Memory B cell (primary cell): Measurements from ENCODE around the gene PANK4.

ENCODE experiments used
- ATAC-seq: fragments of 150-1000 bp; cut with Tn5 transposase; 2 replicates; pipeline ENCODE4 v1.10.0; 2021; ENCODE audit warnings: low read depth, mild to moderate bottlenecking, moderate library complexity
- DNase-seq, 2 donors: peaks; one replicate each; pipeline ENCODE4 v3.0.0; 2022; ENCODE audit warnings: low spot score in 2 of 2
- H3K27ac Mint-ChIP-seq: one replicate; pipeline ENCODE4 v1.8.0; 2022; ENCODE audit warnings: mild to moderate bottlenecking, moderate library complexity, mixed read lengths
- H3K27me3 Mint-ChIP-seq: one replicate; pipeline ENCODE4 v1.8.0; 2022; ENCODE audit warnings: mixed read lengths
- H3K36me3 Mint-ChIP-seq: one replicate; pipeline ENCODE4 v1.8.0; 2022; ENCODE audit warnings: mild to moderate bottlenecking, mixed read lengths
- H3K4me1 Mint-ChIP-seq: one replicate; pipeline ENCODE4 v1.8.0; 2022; ENCODE audit warnings: mixed read lengths
- H3K4me3 Mint-ChIP-seq: one replicate; pipeline ENCODE4 v1.8.0; 2022; ENCODE audit warnings: mild to moderate bottlenecking, moderate library complexity, mixed read lengths
- H3K9me3 Mint-ChIP-seq: one replicate; pipeline ENCODE4 v1.8.0; 2022; ENCODE audit warnings: mixed read lengths

The PANK4 gene

GRCh38 chr1:2534687-2535441 is 8.5 kb upstream of the PANK4 start:
- Mint-ChIP-seq H3K4me3 (no peak overlapping the region), H3K36me3 (no peaks in the 10 kb centered on the region), H3K9me3 (no peaks in the 10 kb centered on the region), H3K4me1 (peaks cover 3% of the 10 kb centered on the region), H3K27me3 (peaks cover 11% of the 10 kb centered on the region), H3K27ac (no peak overlapping the region)
- ATAC-seq (no peak), DNase-seq (no peak)

GRCh38 chr1:2534315-2534686 is 7.9 kb upstream of the PANK4 start:
- Mint-ChIP-seq H3K4me3 (no peak overlapping the region), H3K27ac (no peak overlapping the region)
- no peak for ATAC-seq

GRCh38 chr1:2533365-2533764 is 7.0 kb upstream of the PANK4 start:
- H3K27ac Mint-ChIP-seq = no peak overlapping the region
- no peak overlapping the region for H3K4me3 Mint-ChIP-seq
- no peak for ATAC-seq
- H3K4me1 Mint-ChIP-seq = peaks cover 5% of the 10 kb centered on the region
- H3K36me3 Mint-ChIP-seq = no peaks in the 10 kb centered on the region
- peaks cover 13% of the 10 kb centered on the region for H3K27me3 Mint-ChIP-seq
- DNase-seq = no peak
- H3K9me3 Mint-ChIP-seq = no peaks in the 10 kb centered on the region

More at GRCh38 chr1:2534315-2534686, 7.9 kb upstream of the PANK4 start:
- Mint-ChIP-seq H3K27me3 (peaks cover 11% of the 10 kb centered on the region), H3K36me3 (no peaks in the 10 kb centered on the region), H3K9me3 (no peaks in the 10 kb centered on the region), H3K4me1 (peaks cover 3% of the 10 kb centered on the region)
- no peak for DNase-seq

- Mint-ChIP-seq H3K4me1 (peaks cover 5% of the 10 kb centered on the region), H3K4me3 (no peak overlapping the region), H3K27ac (no peak overlapping the region), H3K27me3 (peaks cover 13% of the 10 kb centered on the region), H3K9me3 (no peaks in the 10 kb centered on the region), H3K36me3 (no peaks in the 10 kb centered on the region)
- ATAC-seq (no peak), DNase-seq (no peak)
Observed at GRCh38 chr1:2532485-2533160, 6.2 kb upstream of the PANK4 start.

- Mint-ChIP-seq H3K27ac (no peak overlapping the region), H3K27me3 (peaks cover 10% of the 10 kb centered on the region), H3K36me3 (no peaks in the 10 kb centered on the region), H3K4me3 (peak overlapping the region; percentile 38), H3K9me3 (no peaks in the 10 kb centered on the region), H3K4me1 (peaks cover 5% of the 10 kb centered on the region)
- DNase-seq (no peak), ATAC-seq (no peak)
Observed at GRCh38 chr1:2530513-2531361, 4.3 kb upstream of the PANK4 start.

GRCh38 chr1:2529784-2530512 is 3.6 kb upstream of the PANK4 start, which contains the start of gene HES5:
Gene HES5, minus strand, starts transcription at chr1:2530263. Its CDS starts 99 bp downstream, at chr1:2530164.
- Mint-ChIP-seq H3K4me1 (peaks cover 12% of the 10 kb centered on the region), H3K4me3 (peak within 1 kb of the TSS; percentile 82), H3K27me3 (peaks cover 10% of the 10 kb centered on the region), H3K9me3 (no peaks in the 10 kb centered on the region), H3K27ac (no peak within 1 kb of the TSS), H3K36me3 (no peaks in the 10 kb centered on the region)
- DNase-seq (no peak), ATAC-seq (no peak)

- Mint-ChIP-seq H3K27ac (no peak overlapping the region), H3K4me3 (peak overlapping the region; percentile 82), H3K36me3 (no peaks in the 10 kb centered on the region), H3K27me3 (peaks cover 10% of the 10 kb centered on the region), H3K4me1 (peaks cover 19% of the 10 kb centered on the region), H3K9me3 (no peaks in the 10 kb centered on the region)
- DNase-seq = peak; percentile 52 to 53
- ATAC-seq = peak; percentile 29
Observed at GRCh38 chr1:2528966-2529783, 2.8 kb upstream of the PANK4 start.

GRCh38 chr1:2528611-2528965 is 2.2 kb upstream of the PANK4 start:
- Mint-ChIP-seq H3K4me1 (peaks cover 23% of the 10 kb centered on the region), H3K27me3 (peaks cover 10% of the 10 kb centered on the region), H3K36me3 (no peaks in the 10 kb centered on the region), H3K4me3 (no peak overlapping the region), H3K9me3 (no peaks in the 10 kb centered on the region), H3K27ac (no peak overlapping the region)
- no peak for DNase-seq
- ATAC-seq = no peak

GRCh38 chr1:2528016-2528415 is 1.6 kb upstream of the PANK4 start:
- DNase-seq = no peak
- H3K9me3 Mint-ChIP-seq = no peaks in the 10 kb centered on the region
- ATAC-seq = no peak
- no peak overlapping the region for H3K4me3 Mint-ChIP-seq
- peaks cover 8% of the 10 kb centered on the region for H3K27me3 Mint-ChIP-seq
- no peaks in the 10 kb centered on the region for H3K36me3 Mint-ChIP-seq
- peaks cover 23% of the 10 kb centered on the region for H3K4me1 Mint-ChIP-seq
- H3K27ac Mint-ChIP-seq = no peak overlapping the region

GRCh38 chr1:2527556-2527860 is 1.1 kb upstream of the PANK4 start:
- Mint-ChIP-seq H3K27ac (no peak overlapping the region), H3K9me3 (no peaks in the 10 kb centered on the region), H3K4me3 (peak overlapping the region; percentile 14), H3K4me1 (peaks cover 27% of the 10 kb centered on the region), H3K27me3 (peaks cover 8% of the 10 kb centered on the region), H3K36me3 (peaks cover 3% of the 10 kb centered on the region)
- ATAC-seq (no peak), DNase-seq (no peak)

GRCh38 chr1:2526824-2527555 is 594 bp upstream of the PANK4 start:
- Mint-ChIP-seq H3K9me3 (no peaks in the 10 kb centered on the region), H3K4me1 (peaks cover 30% of the 10 kb centered on the region), H3K4me3 (peak overlapping the region; percentile 21), H3K36me3 (peaks cover 3% of the 10 kb centered on the region), H3K27ac (peak overlapping the region; percentile 92), H3K27me3 (peaks cover 8% of the 10 kb centered on the region)
- ATAC-seq = no peak
- DNase-seq = no peak

GRCh38 chr1:2525572-2525919 is 850 bp downstream of the PANK4 start:
- peaks cover 30% of the 10 kb centered on the region for H3K4me1 Mint-ChIP-seq

More at GRCh38 chr1:2525572-2525919, 850 bp downstream of the PANK4 start:
- Mint-ChIP-seq H3K27me3 (peaks cover 2% of the 10 kb centered on the region), H3K4me3 (peak overlapping the region; percentile 100), H3K9me3 (no peaks in the 10 kb centered on the region), H3K36me3 (peaks cover 3% of the 10 kb centered on the region), H3K27ac (no peak overlapping the region)
- DNase-seq (no peak), ATAC-seq (no peak)
